Urothelium cell line (cell line): ENCODE data around the gene NLRP1.

ENCODE experiments used
- DNase-seq: peaks from one replicate; pipeline ENCODE4 v3.0.0; 2011; ENCODE audit warnings: low spot score, mixed read lengths
- FAIRE-seq: peaks from 2 replicates; lab custom pipeline; 2011; peaks lifted over from hg19 to GRCh38; lab: Jason Lieb, UNC

NLRP1 gene

GRCh38 chr17:5526821-5527598, 57.3 kb downstream of the NLRP1 start:
- FAIRE-seq (no peak), DNase-seq (peak; percentile 95)

GRCh38 chr17:5523249-5523648, 61.1 kb downstream of the NLRP1 start:
- FAIRE-seq (no peak), DNase-seq (no peak)

GRCh38 chr17:5522476-5522875, 61.8 kb downstream of the NLRP1 start:
- FAIRE-seq, result no peak
- DNase-seq, result no peak

- peak; percentile 75 for DNase-seq
- no peak for FAIRE-seq
Observed at GRCh38 chr17:5516060-5516792, 68.1 kb downstream of the NLRP1 start.

- FAIRE-seq, result no peak
- no peak for DNase-seq
Observed at GRCh38 chr17:5514976-5515375, 69.3 kb downstream of the NLRP1 start.

- DNase-seq (no peak), FAIRE-seq (no peak)
Observed at GRCh38 chr17:5513628-5514027, 70.7 kb downstream of the NLRP1 start.

GRCh38 chr17:5511401-5512225, 72.7 kb downstream of the NLRP1 start:
- no peak for FAIRE-seq
- DNase-seq, result no peak

- no peak for FAIRE-seq
- no peak for DNase-seq
Observed at GRCh38 chr17:5510771-5511170, 73.5 kb downstream of the NLRP1 start.

- FAIRE-seq (no peak), DNase-seq (no peak)
Observed at GRCh38 chr17:5509482-5509881, 74.8 kb downstream of the NLRP1 start.

- DNase-seq (no peak), FAIRE-seq (no peak)
Observed at GRCh38 chr17:5508810-5509209, 75.5 kb downstream of the NLRP1 start.

GRCh38 chr17:5506307-5506706, 78.0 kb downstream of the NLRP1 start:
- no peak for DNase-seq
- FAIRE-seq, result no peak

- DNase-seq (no peak), FAIRE-seq (no peak)
Observed at GRCh38 chr17:5502552-5502951, 81.8 kb downstream of the NLRP1 start.

- FAIRE-seq (no peak), DNase-seq (no peak)
Observed at GRCh38 chr17:5501685-5502084, 82.6 kb downstream of the NLRP1 start.

- DNase-seq (peak; percentile 76), FAIRE-seq (no peak)
Observed at GRCh38 chr17:5500589-5501391, 83.5 kb downstream of the NLRP1 start.

- FAIRE-seq (no peak), DNase-seq (no peak)
Observed at GRCh38 chr17:5500247-5500588, 84.1 kb downstream of the NLRP1 start.

- DNase-seq, result no peak
Observed at GRCh38 chr17:5499476-5500231, 84.7 kb downstream of the NLRP1 start.

GRCh38 chr17:5492970-5493369, 91.3 kb downstream of the NLRP1 start:
- FAIRE-seq (no peak), DNase-seq (no peak)

More at GRCh38 chr17:5499476-5500231, 84.7 kb downstream of the NLRP1 start:
- no peak for FAIRE-seq

GRCh38 chr17:5488752-5489151, 95.6 kb downstream of the NLRP1 start:
- FAIRE-seq (no peak), DNase-seq (no peak)

- FAIRE-seq, result no peak
- DNase-seq, result peak; percentile 94
Observed at GRCh38 chr17:5486206-5487124, 97.8 kb downstream of the NLRP1 start, which contains the start of gene MIS12. MIS12 (plus strand) TSS chr17:5486566; CDS start chr17:5488863, 2,297 bp downstream.
